GM23338 (cell line): ENCODE data around the gene NPR2. TPM values are rescaled to one million over a fixed set of nuclear protein-coding genes. Genes with fewer than 3 reads are reported as not detected.

Source experiments
- ATAC-seq: fragments of 200-7000 bp; cut with Tn5 transposase; 3 replicates; pipeline ENCODE4 v1.9.1; 2020
- DNase-seq: peaks from one replicate; pipeline ENCODE4 v3.0.0-alpha.2; 2015; ENCODE audit warnings: low spot score
- H2AFZ ChIP-seq: fragments of 200-600 bp; sonication (generic); 2 replicates; pipeline ENCODE4 v1.8.0; 2016; ENCODE audit warnings: antibody characterized with exemption, mild to moderate bottlenecking, moderate library complexity
- H3F3A ChIP-seq: fragments of 200-600 bp; sonication (generic); replicated peaks from 2 replicates; pipeline ENCODE4 v1.8.0; 2017; ENCODE audit warnings: antibody characterized with exemption, mixed run types, low read depth
- H3K27ac ChIP-seq: fragments of 200-600 bp; sonication (generic); 2 replicates; pipeline ENCODE4 v1.6.1; 2016; ENCODE audit warnings: low read depth
- H3K27me3 ChIP-seq: fragments of 200-600 bp; sonication (generic); 2 replicates; pipeline ENCODE4 v1.8.0; 2016; ENCODE audit warnings: mild to moderate bottlenecking, mixed run types, moderate library complexity; ENCODE audit not compliant: insufficient read depth
- H3K36me3 ChIP-seq: fragments of 200-600 bp; sonication (generic); 2 replicates; pipeline ENCODE4 v1.8.0; 2016; ENCODE audit warnings: mild to moderate bottlenecking; ENCODE audit not compliant: insufficient read depth
- H3K4me1 ChIP-seq: fragments of 200-600 bp; sonication (generic); 2 replicates; pipeline ENCODE4 v1.8.0; 2016; ENCODE audit warnings: mild to moderate bottlenecking, moderate library complexity; ENCODE audit not compliant: insufficient read depth
- H3K4me2 ChIP-seq: fragments of 200-600 bp; sonication (generic); 2 replicates; pipeline ENCODE4 v1.7.1; 2017; ENCODE audit warnings: mixed run types
- H3K4me3 ChIP-seq: fragments of 200-600 bp; sonication (generic); 2 replicates; pipeline ENCODE4 v1.6.1; 2016; ENCODE audit warnings: mixed run types
- H3K79me2 ChIP-seq: fragments of 200-600 bp; sonication (generic); replicated peaks from 2 replicates; pipeline ENCODE4 v1.8.0; 2017; ENCODE audit warnings: mild to moderate bottlenecking; ENCODE audit not compliant: insufficient read depth
- H3K9me2 ChIP-seq: fragments of 200-600 bp; sonication (generic); 2 replicates; pipeline ENCODE4 v1.8.0; 2017; ENCODE audit not compliant: insufficient read depth
- H4K20me1 ChIP-seq: fragments of 200-600 bp; sonication (generic); replicated peaks from 2 replicates; pipeline ENCODE4 v1.8.0; 2017; ENCODE audit warnings: mild to moderate bottlenecking; ENCODE audit not compliant: insufficient read depth
- H3K27ac Mint-ChIP-seq: 2 replicates; pipeline ENCODE4 v1.8.0; 2020; ENCODE audit warnings: inconsistent platforms, mild to moderate bottlenecking, moderate library complexity, mixed read lengths
- H3K27me3 Mint-ChIP-seq: 3 replicates; pipeline ENCODE4 v1.8.0; 2022; ENCODE audit warnings: low read depth, mild to moderate bottlenecking, moderate library complexity, mixed read lengths, inconsistent platforms; ENCODE audit not compliant: insufficient read depth, poor library complexity
- H3K36me3 Mint-ChIP-seq: 3 replicates; pipeline ENCODE4 v1.8.0; 2021; ENCODE audit warnings: low read depth, mild to moderate bottlenecking, inconsistent platforms, moderate library complexity, mixed read lengths
- H3K4me1 Mint-ChIP-seq: 3 replicates; pipeline ENCODE4 v1.8.0; 2020; ENCODE audit warnings: mild to moderate bottlenecking, inconsistent platforms, mixed read lengths
- H3K4me3 Mint-ChIP-seq: 3 replicates; pipeline ENCODE4 v1.8.0; 2021; ENCODE audit warnings: moderate library complexity, mild to moderate bottlenecking, inconsistent platforms, mixed read lengths
- H3K9me3 Mint-ChIP-seq: 3 replicates; pipeline ENCODE4 v1.8.0; 2020; ENCODE audit warnings: moderate library complexity, mild to moderate bottlenecking, inconsistent platforms, mixed read lengths
- CREB1 ChIP-seq: fragments of 250-450 bp; sonication (Bioruptor Pico); IDR thresholded peaks from 2 replicates; pipeline ENCODE4 v1.5.0; 2020; ENCODE audit warnings: low read depth, mild to moderate bottlenecking, moderate library complexity
- EZH2 ChIP-seq: fragments of 200-600 bp; sonication (generic); IDR thresholded peaks from one replicate; pipeline ENCODE4 v1.8.0; 2017; ENCODE audit warnings: antibody characterized with exemption, mild to moderate bottlenecking, low read depth; ENCODE audit not compliant: unreplicated experiment
- EZH2phosphoT487 ChIP-seq: fragments of 200-600 bp; sonication (generic); IDR thresholded peaks from one replicate; pipeline ENCODE4 v1.8.1; 2018; ENCODE audit warnings: antibody characterized with exemption; ENCODE audit not compliant: unreplicated experiment
- JUNB ChIP-seq: IDR thresholded peaks from one replicate; pipeline ENCODE4 v1.6.1; 2016; ENCODE audit warnings: antibody characterized with exemption; ENCODE audit not compliant: unreplicated experiment
- NANOG ChIP-seq: IDR thresholded peaks from 2 replicates; pipeline ENCODE4 v1.6.1; 2016; ENCODE audit warnings: antibody characterized with exemption, borderline replicate concordance
- POLR2AphosphoS5 ChIP-seq: IDR thresholded peaks from 2 replicates; pipeline ENCODE4 v1.6.1; 2016; ENCODE audit warnings: antibody characterized with exemption, low read depth
- STAT1 ChIP-seq: IDR thresholded peaks from one replicate; pipeline ENCODE4 v1.6.1; 2016; ENCODE audit warnings: antibody characterized with exemption; ENCODE audit not compliant: unreplicated experiment
- ZNF114 ChIP-seq: fragments of 250-450 bp; sonication (Bioruptor Pico); IDR thresholded peaks from 2 replicates; pipeline ENCODE4 v1.5.0; 2020; ENCODE audit warnings: mild to moderate bottlenecking, moderate library complexity
- ZNF331 ChIP-seq: fragments of 250-450 bp; sonication (Bioruptor Pico); IDR thresholded peaks from 2 replicates; pipeline ENCODE4 v1.5.0; 2020; ENCODE audit warnings: low read depth, mild to moderate bottlenecking, moderate library complexity
- polyA plus RNA-seq: library from polyadenylated mRNA; unstranded; fragments of >200 nt; fragmentation: Nextera tagmentation; extraction: Ambion mirVana; gene quantifications from 2 replicates; pipeline ENCODE4 v1.2.1, GENCODE V29; 2016
- total RNA-seq: library from RNA; depleted of rRNA; stranded (reverse); fragments of >200 nt; shearing (Covaris generic); gene quantifications from 2 replicates; pipeline ENCODE4 v1.2.3, GENCODE V29; 2014
- TF ChIP-seq, protein P1 (sequence below), 2 experiments: fragments of 200-600 bp in 1 of 2; sonication (generic) in 1 of 2; conservative IDR thresholded peaks; 2 replicates each; pipeline versions ENCODE4 v1.5.1 to v1.6.1; 2016 to 2017; ENCODE audit warnings: antibody characterized with exemption in 2 of 2, low read depth in 2 of 2, mild to moderate bottlenecking in 2 of 2, moderate library complexity in 1 of 2
- TF ChIP-seq, protein P2 (sequence below): IDR thresholded peaks from 2 replicates; pipeline ENCODE4 v1.6.1; 2016; ENCODE audit warnings: antibody characterized with exemption
- TF ChIP-seq, protein P3 (sequence below): IDR thresholded peaks from one replicate; pipeline ENCODE4 v1.6.1; 2018; ENCODE audit warnings: antibody characterized with exemption; ENCODE audit not compliant: unreplicated experiment
- TF ChIP-seq, protein P4 (sequence below): fragments of 250-450 bp; sonication (Bioruptor Pico); IDR thresholded peaks from 2 replicates; pipeline ENCODE4 v1.5.0; 2020; ENCODE audit warnings: mild to moderate bottlenecking, moderate library complexity

NPR2 gene
- total and polyA plus RNA-seq, 2 experiments from 2014 or later: 9.0 to 14.4 TPM

DNA sequence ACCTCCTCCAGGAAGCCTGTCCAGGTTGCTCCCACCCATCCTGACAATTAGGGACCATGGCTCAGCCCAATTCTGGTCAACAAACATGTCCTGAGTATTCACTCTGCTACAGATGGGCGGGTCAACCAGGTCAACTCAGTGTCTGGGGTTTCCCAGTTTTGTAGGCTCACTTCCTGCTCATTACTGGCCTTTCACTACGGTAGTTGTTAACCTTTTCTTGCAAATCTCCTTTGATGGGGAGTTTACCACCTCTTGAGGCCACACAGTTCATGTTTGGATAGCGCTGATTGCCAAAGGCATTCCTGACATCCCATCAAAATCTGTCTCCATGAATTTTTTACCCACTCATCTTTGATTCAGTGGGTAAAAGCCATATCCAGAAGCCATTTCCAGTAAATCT is 51.4 kb downstream of the NPR2 start:
- Mint-ChIP-seq H3K4me3 (no peak overlapping the region), H3K27ac (no peak overlapping the region), H3K36me3 (no peaks in the 10 kb centered on the region; the same call in 2 of the 3 replicates), H3K27me3 (peaks cover 12% of the 10 kb centered on the region), H3K4me1 (peaks cover 33% of the 10 kb centered on the region), H3K9me3 (no peaks in the 10 kb centered on the region)
- no peaks in the 10 kb centered on the region for H3K36me3 ChIP-seq
- H4K20me1 ChIP-seq: no peaks in the 10 kb centered on the region; the same call in 1 of the 2 replicates
- H3K27ac ChIP-seq: no peak overlapping the region
- ATAC-seq (no peak), DNase-seq (no peak)
- H3K4me1 ChIP-seq: peaks cover 31% of the 10 kb centered on the region
- peaks cover 10% of the 10 kb centered on the region; the same call in 1 of the 2 replicates for H3K27me3 ChIP-seq
- H3K4me3 ChIP-seq: no peak overlapping the region
- no peaks in the 10 kb centered on the region; the same call in 1 of the 2 replicates for H3F3A ChIP-seq
- H3K4me2 ChIP-seq: no peak overlapping the region
- H2AFZ ChIP-seq: no peak overlapping the region
- TF ChIP-seq, protein P1, sequence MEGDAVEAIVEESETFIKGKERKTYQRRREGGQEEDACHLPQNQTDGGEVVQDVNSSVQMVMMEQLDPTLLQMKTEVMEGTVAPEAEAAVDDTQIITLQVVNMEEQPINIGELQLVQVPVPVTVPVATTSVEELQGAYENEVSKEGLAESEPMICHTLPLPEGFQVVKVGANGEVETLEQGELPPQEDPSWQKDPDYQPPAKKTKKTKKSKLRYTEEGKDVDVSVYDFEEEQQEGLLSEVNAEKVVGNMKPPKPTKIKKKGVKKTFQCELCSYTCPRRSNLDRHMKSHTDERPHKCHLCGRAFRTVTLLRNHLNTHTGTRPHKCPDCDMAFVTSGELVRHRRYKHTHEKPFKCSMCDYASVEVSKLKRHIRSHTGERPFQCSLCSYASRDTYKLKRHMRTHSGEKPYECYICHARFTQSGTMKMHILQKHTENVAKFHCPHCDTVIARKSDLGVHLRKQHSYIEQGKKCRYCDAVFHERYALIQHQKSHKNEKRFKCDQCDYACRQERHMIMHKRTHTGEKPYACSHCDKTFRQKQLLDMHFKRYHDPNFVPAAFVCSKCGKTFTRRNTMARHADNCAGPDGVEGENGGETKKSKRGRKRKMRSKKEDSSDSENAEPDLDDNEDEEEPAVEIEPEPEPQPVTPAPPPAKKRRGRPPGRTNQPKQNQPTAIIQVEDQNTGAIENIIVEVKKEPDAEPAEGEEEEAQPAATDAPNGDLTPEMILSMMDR (conservative IDR thresholded peaks at IDR 0.05; ENCODE audit: low read depth in 2 of 2): no peak
- TF ChIP-seq ZNF331 (CRISPR knock-in tag): no peak
- TF ChIP-seq JUNB: no peak
- no peak for TF ChIP-seq EZH2
- TF ChIP-seq ZNF114 (CRISPR knock-in tag): no peak
- TF ChIP-seq EZH2phosphoT487: no peak
- no peak for TF ChIP-seq NANOG
- TF ChIP-seq, protein P2, sequence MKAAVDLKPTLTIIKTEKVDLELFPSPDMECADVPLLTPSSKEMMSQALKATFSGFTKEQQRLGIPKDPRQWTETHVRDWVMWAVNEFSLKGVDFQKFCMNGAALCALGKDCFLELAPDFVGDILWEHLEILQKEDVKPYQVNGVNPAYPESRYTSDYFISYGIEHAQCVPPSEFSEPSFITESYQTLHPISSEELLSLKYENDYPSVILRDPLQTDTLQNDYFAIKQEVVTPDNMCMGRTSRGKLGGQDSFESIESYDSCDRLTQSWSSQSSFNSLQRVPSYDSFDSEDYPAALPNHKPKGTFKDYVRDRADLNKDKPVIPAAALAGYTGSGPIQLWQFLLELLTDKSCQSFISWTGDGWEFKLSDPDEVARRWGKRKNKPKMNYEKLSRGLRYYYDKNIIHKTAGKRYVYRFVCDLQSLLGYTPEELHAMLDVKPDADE: no peak
- TF ChIP-seq POLR2AphosphoS5: no peak
- no peak for TF ChIP-seq CREB1 (CRISPR knock-in tag)
- TF ChIP-seq, protein P3, sequence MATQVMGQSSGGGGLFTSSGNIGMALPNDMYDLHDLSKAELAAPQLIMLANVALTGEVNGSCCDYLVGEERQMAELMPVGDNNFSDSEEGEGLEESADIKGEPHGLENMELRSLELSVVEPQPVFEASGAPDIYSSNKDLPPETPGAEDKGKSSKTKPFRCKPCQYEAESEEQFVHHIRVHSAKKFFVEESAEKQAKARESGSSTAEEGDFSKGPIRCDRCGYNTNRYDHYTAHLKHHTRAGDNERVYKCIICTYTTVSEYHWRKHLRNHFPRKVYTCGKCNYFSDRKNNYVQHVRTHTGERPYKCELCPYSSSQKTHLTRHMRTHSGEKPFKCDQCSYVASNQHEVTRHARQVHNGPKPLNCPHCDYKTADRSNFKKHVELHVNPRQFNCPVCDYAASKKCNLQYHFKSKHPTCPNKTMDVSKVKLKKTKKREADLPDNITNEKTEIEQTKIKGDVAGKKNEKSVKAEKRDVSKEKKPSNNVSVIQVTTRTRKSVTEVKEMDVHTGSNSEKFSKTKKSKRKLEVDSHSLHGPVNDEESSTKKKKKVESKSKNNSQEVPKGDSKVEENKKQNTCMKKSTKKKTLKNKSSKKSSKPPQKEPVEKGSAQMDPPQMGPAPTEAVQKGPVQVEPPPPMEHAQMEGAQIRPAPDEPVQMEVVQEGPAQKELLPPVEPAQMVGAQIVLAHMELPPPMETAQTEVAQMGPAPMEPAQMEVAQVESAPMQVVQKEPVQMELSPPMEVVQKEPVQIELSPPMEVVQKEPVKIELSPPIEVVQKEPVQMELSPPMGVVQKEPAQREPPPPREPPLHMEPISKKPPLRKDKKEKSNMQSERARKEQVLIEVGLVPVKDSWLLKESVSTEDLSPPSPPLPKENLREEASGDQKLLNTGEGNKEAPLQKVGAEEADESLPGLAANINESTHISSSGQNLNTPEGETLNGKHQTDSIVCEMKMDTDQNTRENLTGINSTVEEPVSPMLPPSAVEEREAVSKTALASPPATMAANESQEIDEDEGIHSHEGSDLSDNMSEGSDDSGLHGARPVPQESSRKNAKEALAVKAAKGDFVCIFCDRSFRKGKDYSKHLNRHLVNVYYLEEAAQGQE: no peak
- TF ChIP-seq STAT1: no peak
- TF ChIP-seq, protein P4, sequence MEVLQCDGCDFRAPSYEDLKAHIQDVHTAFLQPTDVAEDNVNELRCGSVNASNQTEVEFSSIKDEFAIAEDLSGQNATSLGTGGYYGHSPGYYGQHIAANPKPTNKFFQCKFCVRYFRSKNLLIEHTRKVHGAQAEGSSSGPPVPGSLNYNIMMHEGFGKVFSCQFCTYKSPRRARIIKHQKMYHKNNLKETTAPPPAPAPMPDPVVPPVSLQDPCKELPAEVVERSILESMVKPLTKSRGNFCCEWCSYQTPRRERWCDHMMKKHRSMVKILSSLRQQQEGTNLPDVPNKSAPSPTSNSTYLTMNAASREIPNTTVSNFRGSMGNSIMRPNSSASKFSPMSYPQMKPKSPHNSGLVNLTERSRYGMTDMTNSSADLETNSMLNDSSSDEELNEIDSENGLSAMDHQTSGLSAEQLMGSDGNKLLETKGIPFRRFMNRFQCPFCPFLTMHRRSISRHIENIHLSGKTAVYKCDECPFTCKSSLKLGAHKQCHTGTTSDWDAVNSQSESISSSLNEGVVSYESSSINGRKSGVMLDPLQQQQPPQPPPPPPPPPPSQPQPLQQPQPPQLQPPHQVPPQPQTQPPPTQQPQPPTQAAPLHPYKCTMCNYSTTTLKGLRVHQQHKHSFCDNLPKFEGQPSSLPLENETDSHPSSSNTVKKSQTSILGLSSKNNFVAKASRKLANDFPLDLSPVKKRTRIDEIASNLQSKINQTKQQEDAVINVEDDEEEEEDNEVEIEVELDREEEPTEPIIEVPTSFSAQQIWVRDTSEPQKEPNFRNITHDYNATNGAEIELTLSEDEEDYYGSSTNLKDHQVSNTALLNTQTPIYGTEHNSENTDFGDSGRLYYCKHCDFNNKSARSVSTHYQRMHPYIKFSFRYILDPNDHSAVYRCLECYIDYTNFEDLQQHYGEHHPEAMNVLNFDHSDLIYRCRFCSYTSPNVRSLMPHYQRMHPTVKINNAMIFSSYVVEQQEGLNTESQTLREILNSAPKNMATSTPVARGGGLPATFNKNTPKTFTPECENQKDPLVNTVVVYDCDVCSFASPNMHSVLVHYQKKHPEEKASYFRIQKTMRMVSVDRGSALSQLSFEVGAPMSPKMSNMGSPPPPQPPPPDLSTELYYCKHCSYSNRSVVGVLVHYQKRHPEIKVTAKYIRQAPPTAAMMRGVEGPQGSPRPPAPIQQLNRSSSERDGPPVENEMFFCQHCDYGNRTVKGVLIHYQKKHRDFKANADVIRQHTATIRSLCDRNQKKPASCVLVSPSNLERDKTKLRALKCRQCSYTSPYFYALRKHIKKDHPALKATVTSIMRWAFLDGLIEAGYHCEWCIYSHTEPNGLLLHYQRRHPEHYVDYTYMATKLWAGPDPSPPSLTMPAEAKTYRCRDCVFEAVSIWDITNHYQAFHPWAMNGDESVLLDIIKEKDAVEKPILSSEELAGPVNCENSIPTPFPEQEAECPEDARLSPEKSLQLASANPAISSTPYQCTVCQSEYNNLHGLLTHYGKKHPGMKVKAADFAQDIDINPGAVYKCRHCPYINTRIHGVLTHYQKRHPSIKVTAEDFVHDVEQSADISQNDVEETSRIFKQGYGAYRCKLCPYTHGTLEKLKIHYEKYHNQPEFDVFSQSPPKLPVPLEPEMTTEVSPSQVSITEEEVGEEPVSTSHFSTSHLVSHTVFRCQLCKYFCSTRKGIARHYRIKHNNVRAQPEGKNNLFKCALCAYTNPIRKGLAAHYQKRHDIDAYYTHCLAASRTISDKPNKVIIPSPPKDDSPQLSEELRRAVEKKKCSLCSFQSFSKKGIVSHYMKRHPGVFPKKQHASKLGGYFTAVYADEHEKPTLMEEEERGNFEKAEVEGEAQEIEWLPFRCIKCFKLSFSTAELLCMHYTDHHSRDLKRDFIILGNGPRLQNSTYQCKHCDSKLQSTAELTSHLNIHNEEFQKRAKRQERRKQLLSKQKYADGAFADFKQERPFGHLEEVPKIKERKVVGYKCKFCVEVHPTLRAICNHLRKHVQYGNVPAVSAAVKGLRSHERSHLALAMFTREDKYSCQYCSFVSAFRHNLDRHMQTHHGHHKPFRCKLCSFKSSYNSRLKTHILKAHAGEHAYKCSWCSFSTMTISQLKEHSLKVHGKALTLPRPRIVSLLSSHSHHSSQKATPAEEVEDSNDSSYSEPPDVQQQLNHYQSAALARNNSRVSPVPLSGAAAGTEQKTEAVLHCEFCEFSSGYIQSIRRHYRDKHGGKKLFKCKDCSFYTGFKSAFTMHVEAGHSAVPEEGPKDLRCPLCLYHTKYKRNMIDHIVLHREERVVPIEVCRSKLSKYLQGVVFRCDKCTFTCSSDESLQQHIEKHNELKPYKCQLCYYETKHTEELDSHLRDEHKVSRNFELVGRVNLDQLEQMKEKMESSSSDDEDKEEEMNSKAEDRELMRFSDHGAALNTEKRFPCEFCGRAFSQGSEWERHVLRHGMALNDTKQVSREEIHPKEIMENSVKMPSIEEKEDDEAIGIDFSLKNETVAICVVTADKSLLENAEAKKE (CRISPR knock-in tag): no peak
- H3K79me2 ChIP-seq: no peaks in the 10 kb centered on the region
- H3K9me2 ChIP-seq: peaks cover 9% of the 10 kb centered on the region; the same call in 1 of the 2 replicates
